Mesothelial cell of epicardium (in vitro differentiated cells): ENCODE results near the gene CCL23. TPM values are rescaled to one million over a fixed set of nuclear protein-coding genes. Genes with fewer than 3 reads are reported as not detected.

ENCODE experiments used
- DNase-seq, 2 experiments: peaks; one replicate each; pipeline ENCODE4 v3.0.0; 2021; ENCODE audit warnings: low spot score in 2 of 2; ENCODE audit not compliant: unreplicated experiment in 2 of 2
- H3K27ac Mint-ChIP-seq: 2 replicates; pipeline ENCODE4 v1.8.0; 2021; ENCODE audit warnings: mixed read lengths
- H3K27me3 Mint-ChIP-seq: 2 replicates; pipeline ENCODE4 v1.8.0; 2021; ENCODE audit warnings: low read depth, mixed read lengths
- H3K36me3 Mint-ChIP-seq: 2 replicates; pipeline ENCODE4 v1.8.0; 2021; ENCODE audit warnings: mixed read lengths
- H3K4me1 Mint-ChIP-seq: 2 replicates; pipeline ENCODE4 v1.8.0; 2021; ENCODE audit warnings: mixed read lengths
- H3K4me3 Mint-ChIP-seq: 2 replicates; pipeline ENCODE4 v1.8.0; 2021; ENCODE audit warnings: mild to moderate bottlenecking, moderate library complexity, mixed read lengths
- H3K9me3 Mint-ChIP-seq: 2 replicates; pipeline ENCODE4 v1.8.0; 2021; ENCODE audit warnings: mixed read lengths
- total RNA-seq: library from RNA; stranded (reverse); gene quantifications from 3 replicates; pipeline ENCODE4 v1.2.1, GENCODE V29; 2021
- TF ChIP-seq, protein P1 (sequence below): fragments of 200-600 bp; sonication (generic); IDR thresholded peaks from one replicate; pipeline ENCODE4 v1.5.0; 2021; ENCODE audit warnings: antibody characterized with exemption; ENCODE audit not compliant: unreplicated experiment

CCL23 gene
- total RNA-seq, 1 donor from 2014 or later = not detected

DNA sequence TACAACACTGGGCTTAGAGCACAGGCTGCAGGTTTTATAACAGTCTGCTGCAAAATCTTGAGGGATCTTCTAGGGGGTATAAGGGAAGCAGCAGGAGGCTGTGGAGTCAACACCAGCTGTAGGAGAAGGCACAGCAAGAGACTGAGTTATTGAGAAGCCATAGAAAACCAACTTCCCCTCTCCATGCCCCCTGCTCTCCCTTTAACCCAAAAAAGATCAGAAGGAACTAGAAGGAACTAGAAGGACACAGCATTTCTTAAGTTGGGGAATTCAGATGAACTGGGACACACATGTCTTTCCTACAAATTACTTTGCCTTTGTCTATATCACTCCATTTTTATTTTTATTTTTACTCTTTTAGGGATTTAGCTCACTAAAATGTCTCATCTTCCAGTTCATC lies 40.1 kb upstream of the CCL23 start:
- no peaks in the 10 kb centered on the region for H3K4me1 Mint-ChIP-seq
- no peak overlapping the region for H3K27ac Mint-ChIP-seq
- H3K9me3 Mint-ChIP-seq = no peaks in the 10 kb centered on the region
- TF ChIP-seq, protein P1, sequence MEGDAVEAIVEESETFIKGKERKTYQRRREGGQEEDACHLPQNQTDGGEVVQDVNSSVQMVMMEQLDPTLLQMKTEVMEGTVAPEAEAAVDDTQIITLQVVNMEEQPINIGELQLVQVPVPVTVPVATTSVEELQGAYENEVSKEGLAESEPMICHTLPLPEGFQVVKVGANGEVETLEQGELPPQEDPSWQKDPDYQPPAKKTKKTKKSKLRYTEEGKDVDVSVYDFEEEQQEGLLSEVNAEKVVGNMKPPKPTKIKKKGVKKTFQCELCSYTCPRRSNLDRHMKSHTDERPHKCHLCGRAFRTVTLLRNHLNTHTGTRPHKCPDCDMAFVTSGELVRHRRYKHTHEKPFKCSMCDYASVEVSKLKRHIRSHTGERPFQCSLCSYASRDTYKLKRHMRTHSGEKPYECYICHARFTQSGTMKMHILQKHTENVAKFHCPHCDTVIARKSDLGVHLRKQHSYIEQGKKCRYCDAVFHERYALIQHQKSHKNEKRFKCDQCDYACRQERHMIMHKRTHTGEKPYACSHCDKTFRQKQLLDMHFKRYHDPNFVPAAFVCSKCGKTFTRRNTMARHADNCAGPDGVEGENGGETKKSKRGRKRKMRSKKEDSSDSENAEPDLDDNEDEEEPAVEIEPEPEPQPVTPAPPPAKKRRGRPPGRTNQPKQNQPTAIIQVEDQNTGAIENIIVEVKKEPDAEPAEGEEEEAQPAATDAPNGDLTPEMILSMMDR = no peak
- no peak for DNase-seq
- no peaks in the 10 kb centered on the region for H3K36me3 Mint-ChIP-seq
- H3K27me3 Mint-ChIP-seq = peaks cover 52% of the 10 kb centered on the region
- H3K4me3 Mint-ChIP-seq = no peak overlapping the region

DNA sequence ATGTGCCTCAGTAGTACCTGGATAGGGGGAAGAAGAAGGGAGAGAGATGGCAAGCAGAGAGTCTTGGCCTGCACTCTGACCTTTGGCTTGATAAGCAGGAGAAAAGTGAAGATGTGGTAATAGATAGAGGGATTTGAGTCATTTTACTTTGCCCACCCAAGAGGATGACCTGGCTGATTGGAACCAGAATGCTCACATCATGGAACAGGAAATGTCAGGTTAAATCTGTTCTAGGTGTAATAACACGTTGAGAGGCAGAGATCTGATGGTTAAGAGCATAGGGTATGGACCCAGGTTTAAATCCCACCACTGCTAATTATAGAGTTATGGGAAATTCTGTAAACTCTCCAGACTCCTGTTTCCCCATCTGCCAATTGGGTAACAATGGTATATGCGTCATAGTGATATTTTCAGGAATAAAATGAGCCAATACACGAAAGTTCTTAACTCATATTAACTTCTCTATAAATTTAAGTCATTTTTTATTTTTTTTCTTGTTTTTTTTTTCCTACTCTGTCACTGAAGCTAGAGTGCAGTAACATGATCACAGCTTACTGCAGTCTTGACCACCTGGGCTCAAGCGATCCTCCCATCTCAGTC lies 38.2 kb upstream of the CCL23 start:
- TF ChIP-seq, protein P1 = no peak
- peaks cover 49% of the 10 kb centered on the region for H3K27me3 Mint-ChIP-seq
- no peaks in the 10 kb centered on the region for H3K4me1 Mint-ChIP-seq
- no peak overlapping the region for H3K27ac Mint-ChIP-seq
- no peaks in the 10 kb centered on the region for H3K36me3 Mint-ChIP-seq
- H3K4me3 Mint-ChIP-seq = no peak overlapping the region
- no peak for DNase-seq
- peaks cover 15% of the 10 kb centered on the region for H3K9me3 Mint-ChIP-seq

DNA sequence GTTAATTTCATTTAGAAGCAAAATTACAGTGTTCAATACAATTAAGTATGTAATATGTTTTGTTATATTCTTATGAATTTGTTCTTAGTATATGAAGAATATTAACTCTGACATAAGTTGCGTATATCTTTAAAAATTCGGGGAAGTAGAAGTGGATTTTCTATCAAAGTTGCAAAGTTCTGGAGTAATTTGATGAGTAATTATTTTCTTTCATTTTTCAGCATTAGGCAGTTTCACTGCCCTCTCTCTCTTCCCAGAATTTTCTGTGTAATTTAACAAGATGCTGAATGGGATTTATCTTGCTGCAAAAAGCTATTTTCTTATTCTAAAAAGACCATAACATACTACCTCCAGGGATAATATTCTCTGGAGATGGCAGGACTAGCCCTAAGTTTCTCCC lies 37.4 kb upstream of the CCL23 start:
- Mint-ChIP-seq H3K4me3 (no peak overlapping the region), H3K27me3 (peaks cover 47% of the 10 kb centered on the region), H3K4me1 (no peaks in the 10 kb centered on the region), H3K27ac (no peak overlapping the region), H3K36me3 (no peaks in the 10 kb centered on the region), H3K9me3 (peaks cover 20% of the 10 kb centered on the region)
- DNase-seq = no peak
- TF ChIP-seq, protein P1 = no peak

DNA sequence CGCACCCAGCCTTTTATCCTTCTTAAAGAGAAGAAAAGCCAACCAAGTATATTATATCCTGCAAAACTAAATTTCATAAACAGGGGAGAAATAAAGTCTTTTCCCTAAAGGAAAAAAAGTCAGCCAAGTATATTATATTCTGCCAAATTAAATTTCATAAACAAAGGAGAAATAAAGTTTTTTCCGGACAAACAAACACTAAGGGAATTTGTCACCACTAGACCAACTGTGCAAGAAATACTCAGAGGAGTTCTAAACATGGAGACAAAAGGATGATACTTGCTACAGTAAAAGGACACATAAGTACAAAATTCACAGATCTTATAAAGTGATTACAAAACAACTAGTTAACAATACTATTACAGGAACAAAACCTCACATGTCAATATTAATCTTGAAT lies 31.9 kb upstream of the CCL23 start:
- no peak overlapping the region for H3K27ac Mint-ChIP-seq
- H3K4me3 Mint-ChIP-seq = no peak overlapping the region
- DNase-seq = no peak
- no peaks in the 10 kb centered on the region for H3K36me3 Mint-ChIP-seq
- no peaks in the 10 kb centered on the region for H3K4me1 Mint-ChIP-seq
- peaks cover 37% of the 10 kb centered on the region for H3K27me3 Mint-ChIP-seq
- TF ChIP-seq, protein P1 = no peak
- peaks cover 51% of the 10 kb centered on the region for H3K9me3 Mint-ChIP-seq

DNA sequence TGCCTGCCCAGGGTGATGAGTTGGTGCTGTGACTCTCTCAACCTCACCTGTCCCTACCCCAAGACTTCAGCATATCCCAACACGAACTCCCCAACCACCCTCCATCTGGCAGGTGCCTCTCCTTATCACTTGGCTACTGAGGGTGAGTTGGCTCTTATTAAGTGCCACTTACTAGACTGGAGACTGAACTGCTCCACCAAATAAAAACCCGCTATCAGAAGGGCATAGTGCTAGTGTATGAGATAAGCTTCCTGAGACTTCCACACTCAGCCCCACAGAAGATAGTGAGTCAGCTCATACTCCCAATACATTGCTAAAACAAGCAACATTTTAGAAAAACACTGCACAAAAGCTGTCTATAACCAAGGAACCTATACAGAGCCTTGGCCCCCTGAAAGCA lies 30.3 kb upstream of the CCL23 start:
- TF ChIP-seq, protein P1 = no peak
- H3K9me3 Mint-ChIP-seq = peaks cover 58% of the 10 kb centered on the region
- H3K27ac Mint-ChIP-seq = no peak overlapping the region
- no peaks in the 10 kb centered on the region for H3K36me3 Mint-ChIP-seq
- no peak overlapping the region for H3K4me3 Mint-ChIP-seq
- DNase-seq = no peak
- no peaks in the 10 kb centered on the region for H3K4me1 Mint-ChIP-seq
- peaks cover 35% of the 10 kb centered on the region for H3K27me3 Mint-ChIP-seq

DNA sequence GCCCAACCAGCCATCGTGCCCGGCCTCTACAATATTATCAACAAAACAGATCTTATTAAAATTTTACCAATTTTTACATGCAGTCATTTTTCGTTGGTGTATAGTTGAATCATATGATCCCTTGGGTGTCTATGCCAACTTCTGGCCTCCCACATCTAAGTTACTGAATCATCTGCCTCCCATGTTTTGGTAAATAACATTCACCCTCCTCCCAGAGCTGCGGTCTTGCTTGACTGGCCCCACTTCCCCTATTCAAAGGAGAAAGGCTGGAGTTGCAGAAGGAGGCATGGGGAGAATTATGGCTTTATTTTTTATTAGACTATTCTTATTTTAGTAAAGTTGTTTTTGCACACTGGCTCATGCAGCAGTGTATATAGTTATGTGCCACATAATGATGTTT lies 18.5 kb upstream of the CCL23 start:
- Mint-ChIP-seq H3K36me3 (no peaks in the 10 kb centered on the region), H3K9me3 (no peaks in the 10 kb centered on the region), H3K27me3 (peaks cover 21% of the 10 kb centered on the region), H3K27ac (no peak overlapping the region), H3K4me3 (no peak overlapping the region), H3K4me1 (no peaks in the 10 kb centered on the region)
- TF ChIP-seq, protein P1 = no peak
- no peak for DNase-seq
